Lower lobe of right lung (tissue), 2 donors: Measurements from ENCODE around the gene RPH3AL. TPM values are rescaled to one million over a fixed set of nuclear protein-coding genes. Genes with fewer than 3 reads are reported as not detected.

Experiments used
- ATAC-seq, 2 donors: fragments of 200-7000 bp; cut with Tn5 transposase; one replicate each; pipeline ENCODE4 v1.9.1; 2020 to 2022; ENCODE audit warnings: mild to moderate bottlenecking in 2 of 2, moderate library complexity in 2 of 2
- DNase-seq: peaks from one replicate; pipeline ENCODE4 v3.0.0-alpha.2; 2020
- H3K27ac ChIP-seq: fragments of 200-600 bp; one replicate; pipeline ENCODE4 v1.8.0; 2022
- H3K27me3 ChIP-seq: fragments of 200-600 bp; one replicate; pipeline ENCODE4 v1.8.0; 2022; ENCODE audit warnings: low read depth
- H3K36me3 ChIP-seq: fragments of 200-600 bp; one replicate; pipeline ENCODE4 v1.8.0; 2022; ENCODE audit warnings: mild to moderate bottlenecking
- H3K4me1 ChIP-seq: fragments of 200-600 bp; one replicate; pipeline ENCODE4 v1.8.0; 2022
- H3K4me3 ChIP-seq: fragments of 200-600 bp; one replicate; pipeline ENCODE4 v1.8.0; 2022; ENCODE audit warnings: mild to moderate bottlenecking
- H3K9me3 ChIP-seq: fragments of 200-600 bp; one replicate; pipeline ENCODE4 v1.8.0; 2022
- CTCF ChIP-seq: fragments of 200-600 bp; IDR thresholded peaks from one replicate; pipeline ENCODE4 v1.8.0; 2022; ENCODE audit warnings: antibody characterized with exemption, mild to moderate bottlenecking
- intact Hi-C: fragments of 100-400 bp; cut with DNase I; formaldehyde crosslinking; loops from one replicate; pipeline ENCODE4 v1.11.0; 2022
- total RNA-seq: library from RNA; stranded (reverse); fragmentation: NEBNext Ultra II Directional; extraction: Animal tissue kit (Norgen Biotek cat#: 25700); gene quantifications from one replicate; pipeline ENCODE4 v1.2.1, GENCODE V29; 2021
- donor health status: DM: no; HTN: yes; CAD: no; lungs with severe emphysema.

The RPH3AL gene
- total RNA-seq, 1 donor from 2014 or later: 38.7 TPM

GRCh38 chr17:177762-178161 is 174.8 kb downstream of the RPH3AL start:
- ATAC-seq (no peak), DNase-seq (no peak)
- no peak for TF ChIP-seq CTCF
- Histone ChIP-seq H3K4me3 (no peak overlapping the region), H3K4me1 (peaks cover 32% of the 10 kb centered on the region), H3K36me3 (no peaks in the 10 kb centered on the region), H3K9me3 (no peaks in the 10 kb centered on the region), H3K27me3 (peaks cover 37% of the 10 kb centered on the region), H3K27ac (no peak overlapping the region)
- intact Hi-C loops: no loop called here

- peaks cover 26% of the 10 kb centered on the region for H3K4me1 ChIP-seq
- DNase-seq (no peak), ATAC-seq (no peak)
- H3K27me3 ChIP-seq: peaks cover 31% of the 10 kb centered on the region
- no peak overlapping the region for H3K27ac ChIP-seq
- no peak overlapping the region for H3K4me3 ChIP-seq
- intact Hi-C loops: no loop called here
- H3K36me3 ChIP-seq: no peaks in the 10 kb centered on the region
- no peak for TF ChIP-seq CTCF
- H3K9me3 ChIP-seq: no peaks in the 10 kb centered on the region
Measured at GRCh38 chr17:177155-177554, 175.5 kb downstream of the RPH3AL start.

GRCh38 chr17:173166-173911 is 179.3 kb downstream of the RPH3AL start:
- no peak for TF ChIP-seq CTCF
- no peak overlapping the region for H3K27ac ChIP-seq
- no peaks in the 10 kb centered on the region for H3K36me3 ChIP-seq
- H3K4me1 ChIP-seq: peaks cover 1% of the 10 kb centered on the region
- H3K4me3 ChIP-seq: no peak overlapping the region
- H3K27me3 ChIP-seq: no peaks in the 10 kb centered on the region
- DNase-seq: no peak
- intact Hi-C loops: no loop called here
- H3K9me3 ChIP-seq: no peaks in the 10 kb centered on the region
- ATAC-seq: no peak

- TF ChIP-seq CTCF: no peak
- H3K27me3 ChIP-seq: no peaks in the 10 kb centered on the region
- H3K36me3 ChIP-seq: no peaks in the 10 kb centered on the region
- no peaks in the 10 kb centered on the region for H3K9me3 ChIP-seq
- DNase-seq: no peak
- intact Hi-C loops: no loop called here
- H3K4me1 ChIP-seq: no peaks in the 10 kb centered on the region
- ATAC-seq: no peak
- H3K4me3 ChIP-seq: no peak overlapping the region
- H3K27ac ChIP-seq: no peak overlapping the region
Measured at GRCh38 chr17:172401-172800, 180.2 kb downstream of the RPH3AL start.

- no peak for DNase-seq
- ATAC-seq: no peak
- Histone ChIP-seq H3K27ac (no peak overlapping the region), H3K4me1 (no peaks in the 10 kb centered on the region), H3K27me3 (no peaks in the 10 kb centered on the region), H3K9me3 (no peaks in the 10 kb centered on the region), H3K4me3 (no peak overlapping the region), H3K36me3 (no peaks in the 10 kb centered on the region)
- intact Hi-C loops: no loop called here
- no peak for TF ChIP-seq CTCF
Measured at GRCh38 chr17:171871-172270, 180.7 kb downstream of the RPH3AL start.
